Measurements from ENCODE around the gene DGKD.

The DGKD gene

DNA sequence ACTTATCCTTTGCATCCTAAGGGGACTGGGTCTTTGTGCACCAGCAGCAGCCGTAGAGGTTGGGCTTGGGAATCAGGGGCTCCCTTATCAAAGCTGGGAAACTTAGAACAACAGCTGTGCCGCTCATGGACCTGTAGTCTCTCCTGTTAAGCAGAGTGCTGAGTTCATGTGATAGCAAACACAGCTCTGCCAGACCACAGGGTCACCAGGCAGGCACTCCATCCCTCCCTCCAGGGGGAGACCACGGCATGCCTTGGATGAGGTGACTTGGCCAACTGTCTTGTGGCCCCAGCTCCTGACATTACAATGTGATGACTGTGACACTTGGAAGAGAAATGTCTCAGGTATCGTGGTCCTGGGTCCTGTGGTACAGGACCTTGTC lies 60.0 kb downstream of the DGKD start:
- DNase-seq = no peak

DNA sequence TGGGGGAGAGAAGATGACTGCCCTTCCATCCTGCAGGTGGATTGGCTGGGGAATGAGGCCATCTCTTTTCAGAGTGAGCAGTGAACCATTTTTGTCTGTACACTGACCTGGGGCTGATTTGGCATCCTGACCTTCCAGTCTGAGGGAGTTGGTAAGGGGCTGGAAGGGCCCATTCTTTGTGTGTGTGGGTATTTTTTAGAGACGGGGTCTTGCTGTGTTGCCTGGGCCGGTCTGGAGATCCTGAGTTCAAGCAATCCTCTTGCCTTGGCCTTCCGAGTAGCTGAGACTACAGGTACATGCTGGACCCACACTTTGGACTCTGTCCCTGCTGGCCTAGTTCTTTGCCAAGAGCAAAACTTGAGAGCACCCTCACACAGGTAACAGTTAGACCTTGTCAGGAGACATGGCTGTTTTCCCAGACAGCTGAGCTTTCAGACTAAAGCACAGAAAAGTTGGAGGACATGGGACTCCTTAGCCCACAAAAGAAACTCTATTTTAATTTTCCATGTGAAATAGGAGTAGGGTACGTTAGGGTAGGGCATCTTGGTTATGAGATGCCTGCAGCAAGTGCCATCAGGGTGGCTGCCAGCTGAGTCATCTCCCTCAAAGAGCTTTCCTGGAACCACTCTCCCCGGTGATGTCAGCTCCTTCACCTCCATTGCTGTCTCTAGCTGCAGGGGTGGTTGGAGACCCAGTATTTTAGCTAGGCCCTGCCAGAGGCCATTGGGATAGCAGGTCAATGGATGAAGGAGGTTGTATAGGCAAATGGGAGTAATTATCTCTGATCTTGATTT lies 60.7 kb downstream of the DGKD start:
- DNase-seq = no peak

DNA sequence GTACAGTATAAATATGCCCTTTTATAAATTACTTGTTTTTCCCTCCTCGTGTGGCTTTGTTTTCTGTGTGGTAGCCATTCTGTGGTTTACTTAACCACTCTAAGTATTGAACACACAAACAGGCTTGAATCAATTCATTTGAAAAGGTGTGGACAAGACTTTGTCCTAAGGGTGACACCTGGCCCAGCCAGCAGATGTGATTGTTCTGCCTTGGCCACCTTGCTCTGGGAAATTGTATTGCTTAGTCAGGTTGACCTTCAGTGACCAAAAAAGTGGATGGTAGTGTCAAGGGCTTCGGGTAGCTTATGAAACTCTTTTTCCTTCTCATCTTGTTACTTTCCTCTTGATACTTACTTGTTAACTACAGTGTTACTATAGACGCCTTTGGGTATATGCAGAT lies 61.9 kb downstream of the DGKD start:
- DNase-seq = no peak

DNA sequence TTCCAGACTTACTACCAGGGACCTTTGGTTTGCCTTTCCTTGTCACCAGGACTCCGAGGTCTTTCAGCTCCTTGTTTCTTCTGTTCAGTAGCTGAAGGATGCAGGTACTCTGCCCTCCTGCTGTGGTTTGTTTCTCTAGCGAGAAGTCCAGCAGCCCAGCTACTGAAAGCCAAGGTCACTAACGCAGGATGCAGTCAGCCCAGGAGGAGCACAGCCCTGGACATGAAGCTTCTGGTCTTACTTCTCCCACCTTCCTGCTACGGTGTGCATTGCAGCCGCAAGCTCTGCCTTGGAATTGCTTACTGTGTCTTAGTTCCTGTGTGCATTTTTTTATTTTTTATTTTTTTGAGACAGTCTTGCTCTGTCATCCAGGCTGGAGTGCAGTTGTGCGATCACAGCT lies 62.4 kb downstream of the DGKD start:
- no peak for DNase-seq

DNA sequence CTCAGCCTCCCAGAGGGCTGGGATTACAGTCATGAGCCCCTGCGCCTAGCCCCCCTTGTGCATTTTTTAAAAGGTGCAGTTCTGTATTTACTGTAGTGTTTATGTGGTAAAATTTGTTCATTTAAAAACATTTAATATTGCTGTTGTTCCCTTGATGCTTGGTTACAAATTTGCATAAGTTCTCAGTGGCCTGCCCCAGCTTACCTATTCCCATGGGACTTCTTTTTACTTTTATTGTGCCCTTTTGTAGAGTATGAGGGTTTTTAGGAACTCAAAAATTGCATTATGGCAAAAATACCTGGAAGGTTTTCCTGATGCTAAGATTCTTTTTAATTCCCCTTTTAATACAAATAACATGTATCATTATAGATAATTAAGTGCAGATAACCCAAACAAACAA lies 63.0 kb downstream of the DGKD start:
- DNase-seq = no peak

DNA sequence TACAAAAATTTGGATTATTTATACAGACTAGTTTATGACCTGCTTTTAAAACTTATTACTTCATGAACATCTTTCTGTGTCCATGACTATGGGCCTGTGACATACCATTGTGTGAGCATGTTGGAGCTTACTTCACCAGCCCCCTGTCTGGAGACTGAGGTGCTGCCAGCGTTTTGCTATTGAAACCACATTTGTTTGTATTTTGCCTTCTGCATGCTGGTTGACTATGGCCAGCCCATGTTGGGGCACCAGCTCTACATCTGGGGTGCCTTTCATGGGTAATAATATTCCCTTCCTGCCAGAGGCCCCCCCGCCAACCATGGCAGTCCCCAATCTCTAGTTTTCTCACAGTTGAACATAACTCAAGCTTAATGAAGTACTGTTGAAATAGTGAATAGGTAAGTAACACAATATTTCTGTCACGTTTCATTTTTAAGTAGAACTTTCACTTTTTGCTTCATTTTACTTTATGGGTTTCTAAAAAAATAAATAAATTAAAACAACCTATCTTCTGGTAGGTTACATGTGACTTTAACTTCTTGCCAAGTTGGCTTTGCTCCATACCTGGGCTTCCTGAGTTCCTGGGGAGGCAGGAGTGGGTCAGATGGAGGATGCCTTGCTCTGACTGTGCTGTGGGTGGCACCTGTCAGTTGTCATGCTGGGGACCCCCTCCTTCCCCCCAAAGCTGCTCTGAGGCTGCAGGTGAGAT lies 63.9 kb downstream of the DGKD start:
- no peak for DNase-seq

DNA sequence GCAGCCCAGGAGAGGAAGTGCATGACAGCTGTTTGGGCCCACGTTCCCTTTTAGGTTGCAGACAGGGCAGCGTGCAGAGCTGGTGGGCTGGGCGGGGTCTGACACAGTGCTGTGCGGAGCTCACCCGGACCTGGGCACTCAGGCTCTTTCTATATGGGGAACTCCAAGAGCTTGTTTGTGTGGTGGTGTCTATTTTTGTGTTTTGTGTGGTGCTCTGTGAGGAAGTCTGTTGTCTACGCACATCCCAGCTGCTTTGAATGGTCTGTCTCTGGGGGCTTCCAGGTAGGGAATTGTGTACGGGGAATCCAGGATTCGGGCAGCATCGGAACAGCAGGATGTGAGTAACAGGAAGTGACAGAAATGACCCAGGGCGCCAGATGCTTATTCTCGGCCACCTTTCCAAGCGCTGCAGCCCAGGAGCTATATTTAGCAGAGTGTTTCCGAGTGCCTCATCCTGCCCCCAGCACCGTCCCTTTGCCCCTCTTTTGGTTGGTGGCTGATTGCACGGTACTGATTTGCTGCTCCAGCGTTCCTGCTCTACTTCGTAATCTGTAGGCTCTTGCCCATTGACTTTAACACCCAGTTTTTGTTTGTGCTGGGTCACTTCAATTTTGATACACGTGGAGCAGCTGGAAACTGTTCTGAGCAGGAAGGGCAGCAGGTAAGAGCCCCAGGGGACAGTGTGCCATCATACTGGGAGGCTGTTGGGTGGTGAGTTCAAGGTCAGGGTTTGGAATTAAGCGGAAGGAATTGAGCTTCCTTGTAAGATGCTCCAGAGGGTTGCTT lies 64.7 kb downstream of the DGKD start:
- DNase-seq = peak; percentile 38

DNA sequence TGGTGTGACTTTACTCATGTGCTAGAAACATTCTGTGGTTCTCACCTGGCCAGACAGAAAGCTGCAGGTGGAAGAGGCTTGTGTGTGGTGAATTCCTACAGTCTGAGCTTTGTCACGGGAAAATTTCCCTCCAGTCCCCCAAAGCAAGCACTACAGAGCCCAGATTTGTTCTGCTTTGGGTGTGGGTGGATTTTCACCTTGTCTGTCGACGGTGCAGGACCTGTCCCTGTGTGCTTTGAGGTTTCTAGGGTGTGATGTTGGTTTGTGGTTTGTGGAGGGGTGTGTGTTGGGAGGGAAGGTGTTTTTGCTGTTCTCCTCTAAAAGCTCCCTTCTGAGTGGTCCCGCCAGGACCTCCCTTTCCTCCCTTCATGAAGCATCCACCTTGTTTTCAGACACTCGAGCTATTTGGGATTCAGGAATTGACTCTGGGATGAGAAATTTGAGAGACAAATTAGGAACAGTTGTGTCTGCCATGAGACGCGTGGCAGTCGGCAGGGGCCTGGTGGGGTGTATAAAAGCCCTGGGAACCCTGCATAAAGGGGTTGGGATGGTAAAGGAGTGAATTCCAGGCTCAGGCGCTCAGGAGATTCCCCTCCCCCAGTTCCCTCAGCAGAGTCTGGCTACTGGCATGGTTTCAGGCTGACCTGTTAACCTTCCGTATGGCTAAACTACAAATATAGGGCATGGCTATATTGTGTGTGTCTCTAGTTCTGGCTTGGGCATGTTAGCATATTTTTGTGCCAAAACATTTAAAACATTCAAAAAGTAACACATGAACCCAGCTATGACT lies 65.5 kb downstream of the DGKD start:
- DNase-seq = no peak

DNA sequence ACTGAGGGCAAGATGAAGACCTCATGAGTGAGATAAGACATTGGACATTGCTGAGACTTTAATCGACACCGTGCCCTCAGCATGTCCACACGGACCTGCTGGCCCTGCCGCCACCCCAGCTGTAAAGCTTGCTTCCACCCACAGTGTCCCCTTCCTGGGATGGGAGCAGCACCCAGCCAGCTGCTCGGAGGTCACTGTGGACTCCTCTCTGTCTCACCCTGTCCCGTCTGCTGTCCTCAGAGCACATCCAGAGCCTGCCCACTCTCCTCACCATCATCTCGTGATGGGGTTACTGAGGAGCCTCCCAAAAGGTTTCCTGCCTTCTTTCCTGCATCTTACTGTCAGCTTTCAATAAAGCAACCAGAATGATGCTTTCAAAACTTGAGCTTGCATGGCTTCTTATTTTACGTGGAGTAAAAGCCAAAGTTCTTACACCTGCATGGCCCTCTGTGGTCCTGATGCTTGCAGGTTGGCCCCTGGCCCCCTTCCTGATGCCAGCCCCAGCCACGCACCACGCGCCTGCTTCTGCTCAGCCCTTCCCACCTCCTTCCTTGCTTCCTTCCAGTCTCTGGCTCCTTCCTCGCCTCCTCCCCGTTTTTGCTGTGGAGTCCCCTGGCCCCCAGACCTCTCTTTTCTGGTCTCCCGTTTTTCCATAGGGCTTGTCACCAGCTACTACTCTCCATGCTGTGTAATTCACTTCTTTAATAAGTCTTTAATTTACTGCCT lies 67.0 kb downstream of the DGKD start:
- no peak for DNase-seq

DNA sequence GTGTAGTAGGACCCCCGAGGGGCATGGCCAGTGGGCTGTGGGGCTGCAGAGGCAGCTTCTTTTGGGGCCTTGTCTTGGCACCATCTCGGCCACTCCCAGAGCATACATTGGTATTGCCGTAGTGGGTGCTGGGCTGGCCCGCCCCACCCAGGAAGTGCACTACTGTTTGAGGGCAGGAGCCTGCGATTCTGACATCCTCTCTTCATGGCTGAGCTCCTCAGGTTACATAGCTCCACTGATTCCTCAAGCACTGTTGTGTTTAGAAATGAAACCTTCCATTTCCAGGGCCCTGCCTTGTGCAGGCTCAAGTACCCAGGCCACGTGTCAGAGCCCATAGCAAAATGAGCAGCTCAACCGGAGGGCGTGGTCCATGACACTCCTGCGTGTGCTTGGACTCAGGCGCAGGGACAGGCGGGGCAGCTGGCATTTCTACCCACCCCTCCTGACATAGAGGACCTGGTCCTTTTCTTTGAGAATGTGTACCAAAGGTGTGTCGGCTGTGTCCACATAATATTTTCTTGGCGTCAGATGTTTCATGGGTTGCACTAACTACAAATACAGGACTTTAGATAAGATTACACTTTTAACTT lies 67.9 kb downstream of the DGKD start:
- DNase-seq = no peak

DNA sequence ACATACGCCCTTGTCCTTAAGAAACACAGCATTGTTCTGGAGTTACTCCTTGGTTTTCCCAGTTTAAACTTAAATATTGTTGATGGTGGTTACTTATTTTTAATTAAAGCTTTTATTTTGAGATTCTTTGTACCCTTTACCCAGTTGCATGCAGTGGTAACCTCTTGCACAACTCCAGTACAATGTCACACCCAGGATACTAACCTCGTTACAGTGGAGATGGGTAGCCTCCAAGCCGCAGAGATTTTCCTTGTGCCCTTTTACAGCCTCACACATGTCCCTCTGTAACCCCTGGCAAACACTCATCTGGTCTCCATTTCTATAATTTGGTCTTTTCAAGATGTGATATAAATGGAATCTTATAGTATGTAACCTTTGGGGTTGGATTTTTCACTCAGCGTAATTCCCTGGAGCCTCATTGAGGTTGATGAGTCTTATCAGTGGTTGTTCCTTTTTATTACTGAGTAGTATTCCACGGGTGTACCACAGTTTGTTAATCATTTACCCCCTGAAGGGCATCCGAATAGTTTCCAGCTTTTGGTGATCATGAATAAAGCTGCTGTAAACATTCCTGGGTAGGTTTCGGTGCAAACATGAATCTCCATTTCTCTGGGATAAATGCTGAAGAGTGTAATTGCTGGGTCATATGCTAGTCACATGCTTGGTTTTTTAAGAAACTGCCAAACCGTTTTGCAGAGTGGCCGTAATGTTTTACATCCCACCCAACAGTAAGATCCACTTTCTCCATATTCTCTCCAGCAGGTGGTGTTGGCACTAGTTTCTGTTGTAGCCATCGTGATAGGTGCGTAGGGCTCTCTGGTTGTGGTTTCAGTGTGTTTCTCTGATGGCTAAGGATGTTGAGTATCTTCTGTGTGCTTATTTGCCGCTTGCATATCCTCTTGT lies 68.6 kb downstream of the DGKD start:
- DNase-seq = no peak

DNA sequence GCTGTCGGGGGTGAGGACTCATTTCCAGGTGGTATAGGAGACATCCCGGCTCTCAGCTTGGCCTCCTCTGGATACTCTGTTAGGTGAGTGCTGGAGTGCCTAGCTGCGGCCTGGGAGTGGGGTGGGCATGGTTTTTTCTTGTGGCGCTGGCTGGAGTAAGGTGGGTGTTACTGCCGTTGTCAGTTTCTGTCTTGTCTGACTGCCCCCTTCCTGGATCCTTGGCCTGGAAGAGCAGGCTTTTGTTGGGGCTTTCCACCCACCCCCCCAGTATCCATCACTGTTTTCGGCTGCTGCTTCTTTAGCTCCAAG lies 69.2 kb downstream of the DGKD start:
- no peak for DNase-seq

DNA sequence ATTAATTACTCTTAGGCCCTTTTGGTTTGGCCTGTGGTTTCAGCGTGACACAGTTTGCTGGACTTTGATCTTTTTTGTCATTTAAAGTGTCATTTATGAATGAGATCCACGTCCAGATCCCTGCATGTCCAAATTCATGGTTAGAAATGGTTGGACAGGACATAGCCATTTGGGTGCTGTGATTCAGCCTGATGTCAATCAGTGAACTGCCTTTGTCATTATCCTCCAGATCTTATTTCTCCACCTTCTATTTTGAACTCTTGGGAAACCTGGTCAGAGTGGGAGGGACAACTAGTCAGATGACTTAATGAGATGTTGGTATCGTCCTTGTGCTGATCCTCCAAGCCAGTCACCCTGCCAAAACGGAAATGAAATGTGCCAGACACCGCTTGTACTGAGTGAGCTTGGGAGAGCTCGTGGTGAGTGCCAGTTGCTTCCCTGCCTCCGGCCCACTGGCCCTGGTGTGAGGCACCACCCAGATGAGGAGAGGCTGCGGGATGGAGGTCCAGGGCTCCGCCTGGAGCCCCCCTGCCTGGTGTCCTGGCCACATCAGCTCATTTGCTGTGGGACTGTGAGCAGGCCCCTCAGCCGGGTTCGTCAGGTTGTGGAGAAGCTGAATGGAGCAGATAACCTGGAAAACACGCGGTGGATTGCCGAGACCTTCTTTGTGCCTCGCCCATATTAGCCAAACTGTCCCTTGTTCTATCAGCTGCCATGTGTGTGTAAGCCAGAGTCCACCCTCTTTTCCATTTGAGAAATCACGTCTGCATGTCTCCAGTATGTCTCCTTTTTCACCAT lies 70.1 kb downstream of the DGKD start:
- no peak for DNase-seq

DNA sequence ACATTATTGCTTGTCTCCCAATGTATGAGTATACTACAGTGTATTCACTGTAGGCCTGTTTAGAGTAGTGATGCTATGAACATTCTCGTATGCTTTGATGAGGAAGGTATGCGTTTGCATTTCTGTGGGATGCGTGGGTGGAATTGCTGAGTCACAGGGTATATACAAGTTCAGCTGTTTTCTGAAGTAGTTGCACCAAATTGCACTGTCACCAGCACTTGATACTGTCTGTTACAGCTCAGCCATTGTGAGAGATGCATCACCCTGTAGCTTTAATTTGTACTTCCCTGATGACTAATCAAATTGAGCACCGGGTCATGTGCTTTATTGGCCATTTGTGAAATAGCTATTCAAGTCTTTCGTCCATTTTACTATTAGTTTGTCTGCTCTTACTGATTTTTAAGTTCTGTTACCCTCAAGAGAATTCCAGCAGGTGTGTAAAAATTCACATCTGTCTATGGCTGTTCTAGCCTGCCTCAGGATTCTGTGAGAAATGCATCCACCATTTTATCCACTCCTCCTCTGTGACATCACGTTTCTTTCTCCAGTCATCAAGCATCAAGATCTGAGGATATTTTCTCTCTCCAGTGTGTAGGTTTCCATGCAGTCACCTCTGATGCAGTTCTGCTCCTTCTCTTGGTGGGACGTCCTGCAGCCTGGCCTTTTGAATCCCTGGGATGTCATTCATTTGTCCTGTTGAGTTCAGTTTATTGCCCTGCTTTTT lies 72.5 kb downstream of the DGKD start:
- peak; percentile 51 for DNase-seq

DNA sequence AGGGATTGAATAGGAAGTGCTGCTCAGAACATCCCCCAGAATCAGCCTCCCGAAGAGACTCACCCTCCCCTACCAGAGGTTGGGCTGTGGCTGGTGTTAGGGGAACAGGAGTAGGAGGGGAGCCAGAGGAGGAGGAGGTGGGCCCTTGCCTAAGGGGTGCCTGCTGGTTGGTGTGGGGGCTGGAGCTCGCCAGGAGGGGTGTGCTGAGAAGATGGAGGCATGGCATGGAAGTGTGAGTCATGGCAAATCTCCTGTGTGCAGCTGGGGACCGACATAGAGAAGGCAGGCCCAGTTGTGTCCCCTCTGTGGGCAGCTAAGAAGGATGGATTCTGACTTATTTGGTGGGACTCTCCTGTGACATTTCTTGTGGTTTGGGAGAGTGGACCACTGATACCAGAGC lies 73.7 kb downstream of the DGKD start:
- no peak for DNase-seq

DNA sequence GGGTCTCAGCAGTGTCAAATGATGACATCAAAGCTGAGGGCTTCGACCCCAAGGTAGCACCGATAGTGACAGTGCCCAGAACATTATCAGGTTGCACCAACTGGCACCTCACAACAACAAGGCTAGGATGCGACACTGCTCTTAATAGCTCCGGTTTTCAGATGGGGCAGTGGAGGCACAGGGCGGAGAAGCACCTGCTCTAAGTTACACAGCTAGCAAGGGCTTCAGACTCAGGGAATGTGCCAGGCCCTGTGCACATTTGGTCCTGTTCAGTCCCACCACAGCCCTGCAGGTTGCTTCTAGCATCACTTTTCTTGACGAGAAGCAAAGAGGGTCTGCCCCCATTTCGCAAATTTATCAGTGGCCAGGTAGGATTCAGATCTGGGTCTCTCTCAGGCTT lies 74.1 kb downstream of the DGKD start:
- no peak for DNase-seq

DNA sequence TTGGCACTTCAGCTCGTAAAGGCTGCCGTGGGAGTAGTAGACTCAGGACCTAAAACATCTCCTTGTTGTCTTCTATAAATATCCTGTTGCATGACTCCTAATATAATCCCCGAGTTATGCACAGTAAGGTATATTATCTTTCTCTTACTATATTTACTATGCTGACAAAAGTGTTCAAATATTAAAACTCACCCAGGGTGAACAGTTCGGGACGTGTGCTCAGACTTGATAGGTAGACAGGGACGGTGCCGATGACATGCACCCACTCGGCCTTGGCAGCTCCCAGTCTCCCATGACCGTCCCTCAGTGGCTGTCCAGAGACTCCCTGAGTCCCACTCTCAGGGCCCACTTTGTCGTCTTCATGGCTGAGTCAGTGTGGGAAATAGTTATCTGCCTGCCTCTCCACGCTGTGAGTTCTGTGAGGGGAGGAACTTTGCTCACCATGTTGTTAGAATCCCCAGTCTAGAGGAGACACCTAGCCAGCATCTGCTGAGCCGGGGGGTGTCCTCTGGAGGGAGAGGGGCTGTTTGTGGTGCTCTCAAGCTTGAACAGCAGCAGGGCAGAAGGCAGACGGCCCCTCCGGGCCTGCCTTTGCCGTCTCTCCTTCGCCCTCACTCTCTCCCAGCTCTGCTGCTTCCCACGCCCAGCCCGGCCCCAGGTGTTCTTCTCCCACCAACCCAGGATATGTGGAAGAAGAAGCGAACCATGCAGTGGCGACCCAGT lies 75.0 kb downstream of the DGKD start:
- DNase-seq = no peak

DNA sequence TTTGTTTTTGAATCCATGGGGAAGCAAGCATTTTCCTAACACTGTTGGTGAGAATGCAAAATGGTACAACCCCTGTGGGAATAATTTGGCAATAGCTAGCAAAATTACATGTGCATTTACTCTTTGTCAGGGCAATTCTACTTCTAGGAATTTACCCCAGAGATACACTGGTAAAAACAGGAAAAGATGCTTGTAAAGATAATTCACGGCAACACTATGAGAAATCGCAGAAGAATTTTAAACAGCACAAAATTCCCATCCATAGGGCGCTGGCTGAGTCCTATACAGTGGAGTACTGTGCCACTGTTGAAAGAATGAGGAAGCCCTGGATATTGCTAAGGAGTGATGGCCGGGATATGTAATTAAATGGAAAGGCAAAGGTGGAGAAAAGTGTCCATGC lies 75.8 kb downstream of the DGKD start:
- DNase-seq = no peak

DNA sequence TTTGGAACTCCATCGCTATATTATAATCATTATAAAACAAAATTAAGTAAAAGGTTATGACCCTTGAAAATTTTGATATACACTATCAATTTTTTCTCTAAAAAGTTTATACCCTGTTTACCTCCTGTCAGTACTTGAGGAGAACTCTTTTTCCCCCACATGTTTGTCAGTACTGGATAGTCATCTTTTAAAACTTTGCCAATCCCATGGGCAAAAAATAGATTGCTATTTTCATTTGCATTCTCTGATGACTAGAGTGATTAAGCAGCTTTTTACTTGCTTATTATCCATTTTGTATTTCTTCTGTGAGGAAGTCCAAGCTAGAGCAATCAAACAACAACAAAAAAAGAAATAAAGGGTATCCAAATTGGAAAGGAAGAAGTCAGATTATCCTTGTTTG lies 76.4 kb downstream of the DGKD start:
- no peak for DNase-seq
